Lower leg skin (tissue), 4 donors: ENCODE measurements around the gene NETO1. TPM values are rescaled to one million over a fixed set of nuclear protein-coding genes. Genes with fewer than 3 reads are reported as not detected.

ENCODE experiments used
- DNase-seq, 2 donors: peaks; one replicate each; pipeline ENCODE4 v3.0.0-alpha.2; 2019; ENCODE audit warnings: low spot score in 2 of 2
- H3K4me3 ChIP-seq: fragments of 200-600 bp; sonication (generic); 2 replicates; pipeline ENCODE4 v1.5.1; 2017; ENCODE audit warnings: mild to moderate bottlenecking, low read depth; ENCODE audit not compliant: poor library complexity, severe bottlenecking
- CTCF ChIP-seq, 3 donors: fragments of 450-650 bp; IDR thresholded peaks; one replicate each; pipeline ENCODE4 v1.5.1; 2016; ENCODE audit warnings: antibody characterized with exemption in 3 of 3, mild to moderate bottlenecking in 3 of 3, moderate library complexity in 2 of 3
- POLR2A ChIP-seq, 2 donors: fragments of 450-650 bp; IDR thresholded peaks; one replicate each; pipeline ENCODE4 v1.6.1; 2016 to 2017; ENCODE audit warnings: antibody characterized with exemption in 2 of 2, mild to moderate bottlenecking in 1 of 2, moderate library complexity in 1 of 2
- WGBS, 2 donors: methylation state at CpG; one replicate each; pipeline ENCODE4 v1.1.5; 2018; 5-methylcytosine and 5-hydroxymethylcytosine counted together
- intact Hi-C: fragments of 100-400 bp; cut with DNase I; formaldehyde crosslinking; loops from one replicate; pipeline ENCODE4 v1.15.0; 2023; ENCODE audit warnings: low total_unique reads
- total RNA-seq, 4 donors: library from RNA; depleted of rRNA; stranded (reverse); fragments of >200 nt; gene quantifications; one replicate each; pipeline ENCODE4 v1.1.0, GENCODE V29; 2016

Gene NETO1
- total RNA-seq, 4 donors from 2014 or later, result 0.17 to 0.71 (median 0.53) TPM; not detected in 1

DNA sequence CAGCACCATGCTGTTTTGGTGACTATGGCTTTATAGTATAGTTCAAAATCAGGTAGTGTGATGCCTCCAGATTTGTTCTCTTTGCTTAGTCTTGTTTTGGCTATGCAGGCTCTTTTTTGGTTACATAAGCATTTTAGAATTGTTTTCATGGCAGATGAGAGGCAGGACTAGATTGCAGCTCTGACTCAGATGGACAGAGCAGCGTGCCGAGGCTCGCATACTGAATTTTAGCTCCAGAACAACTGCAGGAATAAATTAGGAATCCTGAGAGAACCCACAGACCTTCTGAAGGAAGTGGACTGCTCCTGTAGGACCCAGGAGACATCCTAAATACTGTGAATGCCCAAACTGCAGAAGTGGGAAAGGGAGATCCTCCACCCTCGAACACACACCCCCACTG lies 141.6 kb downstream of the NETO1 start:
- TF ChIP-seq POLR2A (IDR thresholded peaks at IDR 0.05) (no peak), CTCF (IDR thresholded peaks at IDR 0.05) (no peak)
- whole genome bisulfite sequencing, 2 donors, result 81 to 94% methylated on average over 4 of the region's 4 CpGs
- no peak overlapping the region for H3K4me3 ChIP-seq
- no peak for DNase-seq
- intact Hi-C loops, result no loop called here

DNA sequence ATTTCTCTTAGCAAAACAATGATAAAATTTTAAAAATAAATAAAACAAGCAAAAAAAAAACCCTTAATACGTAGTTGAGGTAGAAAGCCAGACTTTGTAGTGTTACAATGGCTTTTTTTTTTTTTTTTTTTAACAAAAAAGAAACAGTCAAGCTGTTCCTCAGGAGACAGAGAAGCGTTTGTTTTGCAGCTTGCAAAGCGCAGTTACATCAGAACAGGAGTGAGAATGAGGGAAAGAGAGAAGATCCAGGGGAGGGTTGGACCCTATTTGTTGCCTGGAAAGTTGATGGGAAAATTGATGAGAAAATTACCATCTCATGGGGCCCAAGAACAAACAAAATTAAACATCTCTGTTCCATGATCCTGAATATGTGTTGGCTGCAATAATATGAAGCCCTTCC lies 146.5 kb downstream of the NETO1 start:
- intact Hi-C loops, result no loop called here
- 69 to 72% methylated on average over 3 of the region's 3 CpGs for WGBS, 2 donors
- TF ChIP-seq POLR2A (IDR thresholded peaks at IDR 0.05), result no peak
- no peak overlapping the region for H3K4me3 ChIP-seq
- no peak for DNase-seq

DNA sequence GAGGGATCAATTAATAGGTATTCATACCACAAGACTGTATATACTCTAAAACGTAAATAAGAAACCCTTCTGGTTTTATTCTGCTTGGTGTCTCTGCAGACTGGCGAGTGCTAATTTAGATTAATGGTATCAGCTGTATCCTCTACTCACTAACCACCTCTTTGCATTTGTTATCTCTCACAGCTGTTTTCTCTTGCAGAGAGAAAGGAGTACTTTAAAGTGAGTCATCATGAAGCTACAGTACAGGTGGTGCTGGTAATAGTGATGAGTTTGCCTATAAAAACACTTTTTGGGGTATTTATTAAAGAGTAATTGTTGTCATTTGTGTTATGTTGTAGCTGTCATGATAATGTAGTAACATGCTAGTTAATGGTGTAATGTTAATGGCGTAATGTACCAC lies 147.7 kb downstream of the NETO1 start:
- no peak for TF ChIP-seq CTCF (IDR thresholded peaks at IDR 0.05)
- TF ChIP-seq POLR2A (IDR thresholded peaks at IDR 0.05), result no peak
- intact Hi-C loops, result no loop called here
- DNase-seq, result no peak
- 62 to 75% methylated on average over 3 of the region's 3 CpGs for WGBS, 2 donors
- no peak overlapping the region for H3K4me3 ChIP-seq

GRCh38 chr18:72704202-72704601 lies 163.6 kb downstream of the NETO1 start:
- WGBS, 2 donors, result 82% methylated on average over 4 of the region's 4 CpGs
- intact Hi-C loops, result no loop called here
- H3K4me3 ChIP-seq, result no peak overlapping the region
- TF ChIP-seq POLR2A (IDR thresholded peaks at IDR 0.05) (no peak), CTCF (IDR thresholded peaks at IDR 0.05) (no peak)
- no peak for DNase-seq

GRCh38 chr18:72700961-72701710 lies 166.7 kb downstream of the NETO1 start:
- intact Hi-C loops, result no loop called here
- TF ChIP-seq POLR2A (IDR thresholded peaks at IDR 0.05) (no peak), CTCF (IDR thresholded peaks at IDR 0.05) (no peak)
- 6 to 18% methylated on average over 1 of the region's 1 CpG for WGBS, 2 donors
- no peak for DNase-seq
- no peak overlapping the region for H3K4me3 ChIP-seq

GRCh38 chr18:72697706-72698105 lies 170.1 kb downstream of the NETO1 start:
- TF ChIP-seq POLR2A (IDR thresholded peaks at IDR 0.05) (no peak), CTCF (IDR thresholded peaks at IDR 0.05) (no peak)
- 65 to 72% methylated on average over 6 of the region's 6 CpGs for WGBS, 2 donors
- intact Hi-C loops, result no loop called here
- H3K4me3 ChIP-seq, result no peak overlapping the region
- no peak for DNase-seq
